Neutrophil (primary cell): ENCODE data around the gene CACNA2D1.

ENCODE experiments used
- H3K27ac ChIP-seq: fragments of 200-600 bp; sonication (generic); 2 replicates; pipeline ENCODE4 v1.5.1; 2016; ENCODE audit warnings: mild to moderate bottlenecking, moderate library complexity
- H3K27me3 ChIP-seq: fragments of 200-600 bp; sonication (generic); 2 replicates; pipeline ENCODE4 v1.6.0; 2016; ENCODE audit warnings: mild to moderate bottlenecking
- H3K36me3 ChIP-seq: fragments of 200-600 bp; sonication (generic); 2 replicates; pipeline ENCODE4 v1.5.1; 2017
- H3K4me1 ChIP-seq, 2 experiments: fragments of 200-600 bp in 1 of 2; sonication (generic) in 1 of 2; 1 replicate in 1 of 2; 2 replicates in 1 of 2; pipeline versions ENCODE4 v1.5.1 to v1.6.1; 2013 to 2016; ENCODE audit warnings: low read depth in 1 of 2, low read length in 1 of 2, mild to moderate bottlenecking in 1 of 2, moderate library complexity in 1 of 2; ENCODE audit not compliant: control insufficient read depth in 1 of 2, insufficient read depth in 1 of 2
- H3K4me3 ChIP-seq, 2 experiments: fragments of 200-600 bp in 1 of 2; sonication (generic) in 1 of 2; 1 replicate in 1 of 2; 2 replicates in 1 of 2; pipeline ENCODE4 v1.5.1; 2013 to 2016; ENCODE audit warnings: low read depth in 1 of 2, low read length in 1 of 2, mild to moderate bottlenecking in 1 of 2, moderate library complexity in 1 of 2
- H3K9me3 ChIP-seq: fragments of 200-600 bp; sonication (generic); 2 replicates; pipeline ENCODE4 v1.5.1; 2016
- CTCF ChIP-seq: fragments of 200-600 bp; sonication (generic); IDR thresholded peaks from 2 replicates; pipeline ENCODE4 v1.5.1; 2016; ENCODE audit warnings: antibody characterized with exemption

CACNA2D1 gene

GRCh38 chr7:82270870-82271269 is 172.7 kb downstream of the CACNA2D1 start:
- Histone ChIP-seq H3K4me1 (no peaks in the 10 kb centered on the region), H3K27me3 (no peaks in the 10 kb centered on the region), H3K4me3 (no peak overlapping the region), H3K36me3 (no peaks in the 10 kb centered on the region), H3K9me3 (no peaks in the 10 kb centered on the region), H3K27ac (no peak overlapping the region)
- no peak for TF ChIP-seq CTCF

DNA sequence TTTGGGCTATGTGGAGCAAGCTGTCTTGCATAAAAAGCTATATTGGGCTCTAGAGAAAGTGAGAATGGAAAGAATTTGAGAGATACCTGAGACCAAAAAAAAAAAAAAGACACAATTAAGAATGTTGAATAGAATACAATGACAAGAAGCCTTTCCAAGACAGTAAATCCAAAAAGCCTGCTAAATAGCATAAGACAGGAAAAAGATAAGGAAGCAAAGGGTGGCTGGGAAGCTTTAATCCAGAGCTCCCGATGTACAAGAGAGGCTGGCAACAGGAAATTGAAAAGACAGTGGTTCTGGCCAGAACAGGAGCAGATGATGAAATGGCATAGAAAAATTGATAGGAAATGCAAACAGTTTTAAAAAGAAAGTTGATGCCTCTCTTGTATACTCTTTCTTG is 174.9 kb downstream of the CACNA2D1 start:
- Histone ChIP-seq H3K27ac (no peak overlapping the region), H3K9me3 (no peaks in the 10 kb centered on the region), H3K27me3 (no peaks in the 10 kb centered on the region), H3K4me3 (no peak overlapping the region), H3K36me3 (no peaks in the 10 kb centered on the region), H3K4me1 (no peaks in the 10 kb centered on the region)
- TF ChIP-seq CTCF: no peak

DNA sequence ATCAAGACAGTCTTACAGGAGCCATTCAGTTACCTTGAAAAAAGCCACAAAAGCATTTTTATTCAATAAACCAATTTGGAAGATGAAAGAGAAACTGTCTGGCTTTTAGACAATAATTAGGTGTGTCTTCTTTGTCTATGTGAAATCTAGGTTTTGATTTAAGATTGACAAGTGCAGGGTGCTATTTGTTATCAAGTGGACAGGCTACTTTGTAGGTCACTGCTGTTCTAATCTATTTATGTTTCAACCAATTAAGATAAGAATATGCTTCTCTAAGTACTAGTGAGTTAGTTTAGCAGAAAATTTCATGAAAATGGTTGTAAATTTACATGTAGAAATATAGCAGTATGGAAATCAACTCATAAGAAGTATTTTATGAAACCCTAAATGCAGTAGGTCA is 177.5 kb downstream of the CACNA2D1 start:
- Histone ChIP-seq H3K9me3 (no peaks in the 10 kb centered on the region), H3K4me1 (no peaks in the 10 kb centered on the region), H3K36me3 (no peaks in the 10 kb centered on the region), H3K4me3 (no peak overlapping the region), H3K27me3 (no peaks in the 10 kb centered on the region), H3K27ac (no peak overlapping the region)
- TF ChIP-seq CTCF: no peak

GRCh38 chr7:82264783-82265305 is 178.7 kb downstream of the CACNA2D1 start:
- H3K4me3 ChIP-seq: no peak overlapping the region
- H3K9me3 ChIP-seq: no peaks in the 10 kb centered on the region
- H3K36me3 ChIP-seq: no peaks in the 10 kb centered on the region
- TF ChIP-seq CTCF: no peak
- no peak overlapping the region for H3K27ac ChIP-seq
- H3K27me3 ChIP-seq: no peaks in the 10 kb centered on the region
- no peaks in the 10 kb centered on the region for H3K4me1 ChIP-seq

- H3K36me3 ChIP-seq: no peaks in the 10 kb centered on the region
- H3K27ac ChIP-seq: no peak overlapping the region
- no peaks in the 10 kb centered on the region for H3K27me3 ChIP-seq
- no peaks in the 10 kb centered on the region for H3K4me1 ChIP-seq
- no peaks in the 10 kb centered on the region for H3K9me3 ChIP-seq
- H3K4me3 ChIP-seq: no peak overlapping the region
- no peak for TF ChIP-seq CTCF
Measured at GRCh38 chr7:82263920-82264782, 179.4 kb downstream of the CACNA2D1 start.
